Fibroblast of the aortic adventitia (primary cell): Measurements from ENCODE around the gene SLC7A8. TPM values are rescaled to one million over a fixed set of nuclear protein-coding genes. Genes with fewer than 3 reads are reported as not detected.

Experiments used
- DNase-seq: peaks from one replicate; pipeline ENCODE4 v3.0.0-alpha.2; 2010; ENCODE audit warnings: low read depth
- H3K4me3 ChIP-seq: 2 replicates; pipeline ENCODE4 v1.5.1; 2011; ENCODE audit warnings: low read depth, mild to moderate bottlenecking, control low read depth, low read length, moderate library complexity
- total RNA-seq: library from RNA; depleted of rRNA; stranded (reverse); fragments of >200 nt; gene quantifications from 2 replicates; pipeline ENCODE4 v1.2.3, GENCODE V29; 2012; ENCODE audit warnings: low replicate concordance
- TF ChIP-seq, protein P1 (sequence below): IDR thresholded peaks from 2 replicates; pipeline ENCODE4 v1.5.1; 2011; ENCODE audit warnings: mild to moderate bottlenecking, low read length, control low read depth, inconsistent platforms; ENCODE audit not compliant: insufficient read depth

SLC7A8 gene
- total RNA-seq, 1 donor, result 11.7 TPM

DNA sequence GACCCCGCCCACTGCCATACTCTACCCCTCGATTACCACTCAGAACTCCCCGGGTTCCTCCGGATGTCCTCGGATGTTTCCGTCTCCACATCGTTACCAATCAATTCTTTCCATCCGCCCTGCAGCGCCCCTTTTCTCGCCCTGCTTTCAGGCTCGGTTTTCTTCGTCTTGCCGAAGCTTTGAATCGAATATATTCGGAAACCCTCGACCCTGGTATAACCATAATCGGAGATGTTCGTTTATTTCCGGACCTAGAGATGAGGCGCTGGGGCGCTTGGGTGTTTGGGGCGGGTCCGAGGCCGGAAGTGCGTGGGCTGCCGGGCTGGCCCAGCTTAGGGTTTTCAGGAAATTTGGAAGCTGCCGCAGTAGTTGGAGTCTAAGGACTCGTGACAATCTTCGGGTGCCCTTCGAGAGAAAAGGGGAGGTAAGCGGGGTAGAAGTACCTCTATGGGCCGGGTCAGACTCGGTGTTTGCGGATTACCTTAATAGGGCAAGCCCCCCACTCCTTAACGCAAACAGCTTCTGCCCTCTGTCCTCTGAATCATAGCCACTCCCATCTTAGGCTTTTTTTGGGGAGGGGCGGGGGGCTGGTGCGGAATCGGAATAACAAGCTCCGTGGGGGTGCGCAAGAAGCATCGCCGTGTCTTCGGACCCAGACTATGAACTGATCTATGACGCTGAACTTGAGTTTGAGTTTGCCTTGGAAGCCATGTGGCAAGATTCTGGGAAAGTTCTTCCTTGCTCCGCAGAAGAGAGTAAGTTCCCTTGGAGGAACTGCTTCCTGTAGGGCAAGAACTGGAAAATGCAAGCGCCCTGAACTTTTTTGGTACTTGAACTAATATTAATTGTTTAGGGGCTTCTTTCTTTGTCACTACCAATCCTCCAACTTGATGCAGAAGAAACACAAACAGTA, 88.0 kb downstream of the SLC7A8 start, which contains the start of gene C14orf119:
TSS of gene C14orf119 (plus strand) at position 310 of the 913 bp plus-strand sequence. CDS start 2,154 bp downstream, outside the sequence.
- DNase-seq, result peak; percentile 100
- TF ChIP-seq, protein P1, sequence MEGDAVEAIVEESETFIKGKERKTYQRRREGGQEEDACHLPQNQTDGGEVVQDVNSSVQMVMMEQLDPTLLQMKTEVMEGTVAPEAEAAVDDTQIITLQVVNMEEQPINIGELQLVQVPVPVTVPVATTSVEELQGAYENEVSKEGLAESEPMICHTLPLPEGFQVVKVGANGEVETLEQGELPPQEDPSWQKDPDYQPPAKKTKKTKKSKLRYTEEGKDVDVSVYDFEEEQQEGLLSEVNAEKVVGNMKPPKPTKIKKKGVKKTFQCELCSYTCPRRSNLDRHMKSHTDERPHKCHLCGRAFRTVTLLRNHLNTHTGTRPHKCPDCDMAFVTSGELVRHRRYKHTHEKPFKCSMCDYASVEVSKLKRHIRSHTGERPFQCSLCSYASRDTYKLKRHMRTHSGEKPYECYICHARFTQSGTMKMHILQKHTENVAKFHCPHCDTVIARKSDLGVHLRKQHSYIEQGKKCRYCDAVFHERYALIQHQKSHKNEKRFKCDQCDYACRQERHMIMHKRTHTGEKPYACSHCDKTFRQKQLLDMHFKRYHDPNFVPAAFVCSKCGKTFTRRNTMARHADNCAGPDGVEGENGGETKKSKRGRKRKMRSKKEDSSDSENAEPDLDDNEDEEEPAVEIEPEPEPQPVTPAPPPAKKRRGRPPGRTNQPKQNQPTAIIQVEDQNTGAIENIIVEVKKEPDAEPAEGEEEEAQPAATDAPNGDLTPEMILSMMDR, result no peak

DNA sequence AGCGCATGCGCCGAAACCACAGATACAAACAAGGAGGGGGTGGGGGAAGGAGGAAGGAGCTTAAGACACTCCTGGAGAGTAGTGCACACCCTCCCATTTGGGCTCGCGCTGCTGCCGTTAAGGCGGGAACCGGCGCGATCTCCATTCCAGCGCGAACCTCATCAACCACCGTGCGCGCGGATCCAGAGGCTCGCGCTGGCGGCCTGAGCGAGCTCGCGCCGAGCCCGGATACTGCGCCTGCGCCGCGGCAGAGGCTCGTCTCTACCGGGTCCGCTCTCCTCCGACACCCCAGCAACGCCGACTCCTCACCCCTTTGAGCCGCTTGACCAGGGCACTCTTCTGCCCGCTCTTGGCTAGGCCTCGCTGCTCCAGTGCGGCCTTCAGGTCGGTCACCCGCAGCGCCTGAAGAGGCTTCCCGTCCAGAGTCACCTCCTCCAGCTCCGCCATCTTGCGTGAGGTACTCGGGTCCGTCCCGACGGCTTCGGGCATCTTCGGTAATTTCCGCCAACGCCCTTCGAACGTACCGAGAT, 88.7 kb downstream of the SLC7A8 start, which contains the start of gene ACIN1:
TSS of gene ACIN1 (minus strand) at position 471 of the 530 bp plus-strand sequence. CDS start at position 447, 24 bp downstream.
- TF ChIP-seq, protein P1, result no peak
- peak; percentile 87 for DNase-seq

More for the DNA sequence above, 88.0 kb downstream of the SLC7A8 start, which contains the start of gene C14orf119:
- H3K4me3 ChIP-seq, result peak within 1 kb of the TSS; percentile 99

DNA sequence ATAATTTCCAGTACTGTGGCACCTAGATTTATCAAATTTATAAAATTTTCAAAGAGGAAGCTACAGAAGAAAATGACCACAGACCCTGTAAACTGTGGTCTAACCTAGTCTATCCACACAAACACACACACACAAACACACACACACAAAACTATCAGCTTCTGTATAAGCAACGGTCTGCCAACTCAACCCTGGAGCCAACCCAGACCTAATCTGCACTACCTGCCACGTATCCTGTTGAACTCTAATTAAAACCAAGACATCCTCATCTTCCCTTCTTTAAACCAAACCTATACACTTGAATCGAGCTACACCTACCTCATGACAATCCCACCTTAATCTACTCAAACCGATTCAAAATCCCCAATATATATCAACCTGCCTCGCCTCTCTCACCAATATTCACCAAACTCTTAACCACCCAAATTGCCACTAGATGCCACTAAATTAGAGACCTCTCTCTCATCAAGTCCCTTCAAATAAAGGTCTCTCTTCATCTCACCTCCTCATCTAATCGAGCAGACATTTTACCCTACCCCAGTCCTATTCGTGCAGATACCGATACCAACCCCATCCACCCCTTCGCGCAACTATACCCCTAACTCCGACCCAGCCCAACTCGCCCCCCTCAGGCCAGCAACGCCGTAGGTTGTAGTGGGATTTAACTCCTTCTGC, 89.3 kb downstream of the SLC7A8 start:
- TF ChIP-seq, protein P1, result peak; percentile 40
- DNase-seq, result no peak
- H3K4me3 ChIP-seq, result peak overlapping the region; percentile 99

More for the DNA sequence above, 88.7 kb downstream of the SLC7A8 start, which contains the start of gene ACIN1:
- H3K4me3 ChIP-seq, result peak within 1 kb of the TSS; percentile 99

DNA sequence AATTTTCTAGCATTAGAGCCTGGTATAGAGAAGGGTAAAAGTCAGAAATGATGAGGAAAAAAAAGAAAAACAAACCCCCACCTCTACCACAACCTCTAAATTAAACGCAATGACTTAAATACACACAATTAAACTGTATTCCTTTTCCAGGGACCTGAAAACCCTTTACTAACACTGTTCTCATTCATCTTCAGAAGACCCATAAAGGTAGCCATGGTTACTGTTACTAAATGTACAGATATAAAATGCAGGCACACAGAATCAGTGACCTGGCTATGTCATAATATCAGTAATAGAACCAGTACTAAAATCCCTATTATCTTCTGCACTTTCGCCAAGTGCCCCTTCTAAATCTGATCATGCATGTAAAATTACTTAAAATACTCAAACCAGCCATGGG, 89.9 kb downstream of the SLC7A8 start:
- TF ChIP-seq, protein P1, result no peak
- DNase-seq, result no peak
- peak overlapping the region; percentile 99 for H3K4me3 ChIP-seq

DNA sequence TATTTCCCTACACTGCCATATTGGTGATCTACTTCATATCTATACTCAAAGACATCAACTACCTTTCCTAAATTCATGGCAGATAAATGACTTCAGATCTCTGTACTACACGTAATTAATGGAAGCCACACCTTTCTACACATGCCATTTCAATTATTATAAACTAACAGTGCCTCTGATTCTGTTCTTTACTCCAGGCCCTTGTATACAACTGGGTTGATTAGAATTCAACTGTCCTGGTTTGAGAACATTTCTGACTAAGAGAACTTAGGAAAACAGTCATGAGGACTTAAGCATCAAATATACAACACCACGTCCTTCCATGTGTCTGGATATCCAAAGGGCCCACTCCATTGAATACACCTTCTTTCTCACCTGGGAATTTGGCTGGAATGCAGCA, 90.4 kb downstream of the SLC7A8 start:
- TF ChIP-seq, protein P1, result no peak
- peak overlapping the region; percentile 99 for H3K4me3 ChIP-seq
- DNase-seq, result no peak
